Uterus (tissue), 4 donors: Measurements from ENCODE around the gene SH3BP2. TPM values are rescaled to one million over a fixed set of nuclear protein-coding genes. Genes with fewer than 3 reads are reported as not detected.

Experiments
- DNase-seq, 2 donors: peaks; one replicate each; pipeline ENCODE4 v3.0.0-alpha.2; 2019 to 2020
- H3K27ac ChIP-seq, 2 donors: fragments of 200-600 bp; sonication (generic); 1 replicate in 1 of 2; 2 replicates in 1 of 2; pipeline ENCODE4 v1.5.1; 2016 to 2018
- H3K27me3 ChIP-seq, 2 donors: fragments of 200-600 bp; sonication (generic); one replicate each; pipeline ENCODE4 v1.5.1; 2018 to 2019; ENCODE audit warnings: control low read depth in 1 of 2
- H3K36me3 ChIP-seq, 2 donors: fragments of 200-600 bp; sonication (generic); one replicate each; pipeline ENCODE4 v1.5.1; 2019; ENCODE audit warnings: control low read depth in 1 of 2
- H3K4me1 ChIP-seq, 2 donors: fragments of 200-600 bp; sonication (generic); one replicate each; pipeline ENCODE4 v1.5.1; 2018 to 2019; ENCODE audit warnings: control low read depth in 1 of 2
- H3K4me3 ChIP-seq, 2 donors: fragments of 200-600 bp; sonication (generic); 1 replicate in 1 of 2; 2 replicates in 1 of 2; pipeline ENCODE4 v1.5.1; 2018 to 2019; ENCODE audit warnings: mild to moderate bottlenecking in 1 of 2
- H3K9me3 ChIP-seq, 2 donors: fragments of 200-600 bp; sonication (generic); one replicate each; pipeline ENCODE4 v1.5.1; 2019; ENCODE audit warnings: control low read depth in 1 of 2
- POLR2A ChIP-seq, 2 donors: fragments of 450-650 bp; IDR thresholded peaks; one replicate each; pipeline ENCODE4 v1.6.1; 2016; ENCODE audit warnings: antibody characterized with exemption in 2 of 2, mild to moderate bottlenecking in 1 of 2, moderate library complexity in 1 of 2
- intact Hi-C: fragments of 100-400 bp; cut with DNase I; formaldehyde crosslinking; loops from one replicate; pipeline ENCODE4 v1.15.1; 2023; ENCODE audit warnings: low total_unique reads
- total RNA-seq, 4 donors: library from RNA; depleted of rRNA in 3 of 4; stranded (reverse); fragments of >200 nt in 3 of 4; gene quantifications; one replicate each; pipeline versions ENCODE4 v1.1.0 to v1.2.4, GENCODE V29; 2014 to 2023
- TF ChIP-seq, protein P1 (sequence below), 4 experiments: fragments of 200-600 bp in 2 of 4; fragments of 450-650 bp in 2 of 4; sonication (generic) in 2 of 4; IDR thresholded peaks; one replicate each; pipeline ENCODE4 v1.5.1; 2016 to 2019; ENCODE audit warnings: antibody characterized with exemption in 4 of 4, mild to moderate bottlenecking in 2 of 4, moderate library complexity in 1 of 4
- donor health status: DM: yes; HTN: yes; CAD: no.

The SH3BP2 gene
- total RNA-seq, 4 donors from 2014 or later, result 6.4 to 50.0 (median 29.3) TPM

DNA sequence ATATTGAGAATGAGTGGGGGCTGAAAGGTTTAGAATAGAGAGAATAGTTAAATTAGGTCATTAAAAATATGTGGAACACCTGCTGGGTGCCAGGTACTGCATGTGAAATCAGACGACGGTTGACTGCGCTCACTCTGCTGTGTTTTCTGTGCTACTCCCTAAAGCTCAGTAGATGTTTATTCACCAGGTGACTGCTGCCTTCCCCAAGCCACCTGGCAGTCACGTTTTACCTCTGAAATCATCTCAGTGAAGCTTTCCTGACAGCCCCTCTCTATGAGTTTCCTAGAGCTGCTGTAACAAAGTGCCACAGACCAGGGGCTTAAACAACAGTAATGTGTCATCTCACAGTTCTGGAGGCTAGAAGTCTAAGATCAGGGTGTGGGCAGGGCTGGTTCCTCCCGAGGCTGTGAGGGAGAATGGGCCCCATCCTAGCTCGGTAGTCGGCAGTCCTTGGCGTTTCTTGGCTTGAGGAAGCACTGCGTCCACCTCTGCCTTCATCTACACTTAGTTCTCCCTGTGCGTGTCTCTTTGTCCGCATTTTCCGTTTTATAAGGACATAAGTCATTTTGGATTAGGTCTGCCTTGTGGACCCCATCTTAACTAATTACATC is 76.1 kb downstream of the SH3BP2 start:
- intact Hi-C loops, result no loop called here
- H3K27me3 ChIP-seq, result no peaks in the 10 kb centered on the region
- H3K9me3 ChIP-seq, result no peaks in the 10 kb centered on the region
- peak overlapping the region; percentile 11 to 72 for H3K27ac ChIP-seq
- no peaks in the 10 kb centered on the region for H3K36me3 ChIP-seq
- H3K4me3 ChIP-seq, result no peak overlapping the region
- TF ChIP-seq POLR2A (IDR thresholded peaks at IDR 0.05), result no peak
- TF ChIP-seq, protein P1, sequence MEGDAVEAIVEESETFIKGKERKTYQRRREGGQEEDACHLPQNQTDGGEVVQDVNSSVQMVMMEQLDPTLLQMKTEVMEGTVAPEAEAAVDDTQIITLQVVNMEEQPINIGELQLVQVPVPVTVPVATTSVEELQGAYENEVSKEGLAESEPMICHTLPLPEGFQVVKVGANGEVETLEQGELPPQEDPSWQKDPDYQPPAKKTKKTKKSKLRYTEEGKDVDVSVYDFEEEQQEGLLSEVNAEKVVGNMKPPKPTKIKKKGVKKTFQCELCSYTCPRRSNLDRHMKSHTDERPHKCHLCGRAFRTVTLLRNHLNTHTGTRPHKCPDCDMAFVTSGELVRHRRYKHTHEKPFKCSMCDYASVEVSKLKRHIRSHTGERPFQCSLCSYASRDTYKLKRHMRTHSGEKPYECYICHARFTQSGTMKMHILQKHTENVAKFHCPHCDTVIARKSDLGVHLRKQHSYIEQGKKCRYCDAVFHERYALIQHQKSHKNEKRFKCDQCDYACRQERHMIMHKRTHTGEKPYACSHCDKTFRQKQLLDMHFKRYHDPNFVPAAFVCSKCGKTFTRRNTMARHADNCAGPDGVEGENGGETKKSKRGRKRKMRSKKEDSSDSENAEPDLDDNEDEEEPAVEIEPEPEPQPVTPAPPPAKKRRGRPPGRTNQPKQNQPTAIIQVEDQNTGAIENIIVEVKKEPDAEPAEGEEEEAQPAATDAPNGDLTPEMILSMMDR (IDR thresholded peaks at IDR 0.05), result no peak
- H3K4me1 ChIP-seq, result peaks cover 0 to 14% of the 10 kb centered on the region in 2 donors
- DNase-seq, result no peak

GRCh38 chr4:2869659-2870058 is 76.8 kb downstream of the SH3BP2 start:
- peak overlapping the region in 1 of 2 donors; percentile 72 for H3K27ac ChIP-seq
- no peaks in the 10 kb centered on the region for H3K9me3 ChIP-seq
- H3K27me3 ChIP-seq, result no peaks in the 10 kb centered on the region
- no peaks in the 10 kb centered on the region for H3K36me3 ChIP-seq
- TF ChIP-seq POLR2A (IDR thresholded peaks at IDR 0.05), result no peak
- TF ChIP-seq, protein P1 (IDR thresholded peaks at IDR 0.05), result no peak
- no peak for DNase-seq
- intact Hi-C loops, result no loop called here
- H3K4me3 ChIP-seq, result no peak overlapping the region
- H3K4me1 ChIP-seq, result peaks cover 0 to 15% of the 10 kb centered on the region in 2 donors

- H3K27ac ChIP-seq, result peak overlapping the region in 1 of 2 donors; percentile 72
Measured at GRCh38 chr4:2870082-2870481, 77.2 kb downstream of the SH3BP2 start.

GRCh38 chr4:2871466-2871865 is 78.6 kb downstream of the SH3BP2 start:
- no peaks in the 10 kb centered on the region for H3K27me3 ChIP-seq
- no peak for DNase-seq
- H3K4me1 ChIP-seq, result peaks cover 0 to 15% of the 10 kb centered on the region in 2 donors
- H3K36me3 ChIP-seq, result no peaks in the 10 kb centered on the region
- TF ChIP-seq, protein P1 (IDR thresholded peaks at IDR 0.05), result no peak
- no peak for TF ChIP-seq POLR2A (IDR thresholded peaks at IDR 0.05)
- H3K27ac ChIP-seq, result no peak overlapping the region
- intact Hi-C loops, result no loop called here
- H3K9me3 ChIP-seq, result no peaks in the 10 kb centered on the region
- no peak overlapping the region for H3K4me3 ChIP-seq

More at GRCh38 chr4:2870082-2870481, 77.2 kb downstream of the SH3BP2 start:
- DNase-seq, result no peak
- Histone ChIP-seq H3K4me1 (peaks cover 0 to 15% of the 10 kb centered on the region in 2 donors), H3K4me3 (no peak overlapping the region), H3K36me3 (no peaks in the 10 kb centered on the region), H3K9me3 (no peaks in the 10 kb centered on the region), H3K27me3 (no peaks in the 10 kb centered on the region)
- TF ChIP-seq POLR2A (IDR thresholded peaks at IDR 0.05), result no peak
- TF ChIP-seq, protein P1 (IDR thresholded peaks at IDR 0.05), result no peak
- intact Hi-C loops, result no loop called here

- TF ChIP-seq, protein P1 (IDR thresholded peaks at IDR 0.05), result no peak
- TF ChIP-seq POLR2A (IDR thresholded peaks at IDR 0.05), result no peak
- H3K4me3 ChIP-seq, result no peak overlapping the region
- no peak overlapping the region for H3K27ac ChIP-seq
- no peak for DNase-seq
- intact Hi-C loops, result no loop called here
- H3K4me1 ChIP-seq, result peaks cover 0 to 14% of the 10 kb centered on the region in 2 donors
- no peaks in the 10 kb centered on the region for H3K36me3 ChIP-seq
- no peaks in the 10 kb centered on the region for H3K27me3 ChIP-seq
- H3K9me3 ChIP-seq, result no peaks in the 10 kb centered on the region
Measured at GRCh38 chr4:2871911-2872310, 79.0 kb downstream of the SH3BP2 start.
